Measurements from ENCODE around the gene TMEM243.
"Not testable (repeated sequence)": the region's sequence is repeated elsewhere in the genome, so short reads cannot be mapped to it uniquely, and the experiment has no call there.

Gene TMEM243

GRCh38 chr7:87213252-87213651 is 6.3 kb downstream of the TMEM243 start:
- no peak for TF ChIP-seq CTCF (IDR thresholded peaks at IDR 0.05; ENCODE audit: extremely low read depth, insufficient read depth, missing control alignments)
- DNase-seq (ENCODE audit: low spot score), result no peak
- in situ Hi-C loops (cut with MboI; ENCODE audit: low pct_unique_long_range_greater_than_20kb, low sequenced_read_pairs, unreplicated experiment), result no loop called here

GRCh38 chr7:87212498-87212897 is 7.0 kb downstream of the TMEM243 start:
- TF ChIP-seq CTCF (IDR thresholded peaks at IDR 0.05; ENCODE audit: extremely low read depth, insufficient read depth, missing control alignments), result no peak
- DNase-seq (ENCODE audit: low spot score), result no peak
- in situ Hi-C loops (cut with MboI; ENCODE audit: low pct_unique_long_range_greater_than_20kb, low sequenced_read_pairs, unreplicated experiment), result no loop called here

- DNase-seq (ENCODE audit: low spot score), result no peak
- no peak for TF ChIP-seq CTCF (IDR thresholded peaks at IDR 0.05; ENCODE audit: extremely low read depth, insufficient read depth, missing control alignments)
- in situ Hi-C loops (cut with MboI; ENCODE audit: low pct_unique_long_range_greater_than_20kb, low sequenced_read_pairs, unreplicated experiment), result no loop called here
Observed at GRCh38 chr7:87210506-87210905, 9.0 kb downstream of the TMEM243 start.

- no peak for TF ChIP-seq CTCF (IDR thresholded peaks at IDR 0.05; ENCODE audit: extremely low read depth, insufficient read depth, missing control alignments)
- in situ Hi-C loops (cut with MboI; ENCODE audit: low pct_unique_long_range_greater_than_20kb, low sequenced_read_pairs, unreplicated experiment), result no loop called here
Observed at GRCh38 chr7:87209295-87209924, 10.1 kb downstream of the TMEM243 start.

GRCh38 chr7:87206361-87206760 is 13.2 kb downstream of the TMEM243 start:
- DNase-seq (ENCODE audit: low spot score), result no peak
- in situ Hi-C loops (cut with MboI; ENCODE audit: low pct_unique_long_range_greater_than_20kb, low sequenced_read_pairs, unreplicated experiment), result no loop called here
- no peak for TF ChIP-seq CTCF (IDR thresholded peaks at IDR 0.05; ENCODE audit: extremely low read depth, insufficient read depth, missing control alignments)

More at GRCh38 chr7:87209295-87209924, 10.1 kb downstream of the TMEM243 start:
- no peak for DNase-seq (ENCODE audit: low spot score)

GRCh38 chr7:87205701-87206100 is 13.8 kb downstream of the TMEM243 start:
- DNase-seq (ENCODE audit: low spot score); in situ Hi-C loops (cut with MboI; ENCODE audit: low pct_unique_long_range_greater_than_20kb, low sequenced_read_pairs, unreplicated experiment): not testable (repeated sequence)

GRCh38 chr7:87204933-87205332 is 14.6 kb downstream of the TMEM243 start:
- in situ Hi-C loops (cut with MboI; ENCODE audit: low pct_unique_long_range_greater_than_20kb, low sequenced_read_pairs, unreplicated experiment), result no loop called here
- no peak for DNase-seq (ENCODE audit: low spot score)
- no peak for TF ChIP-seq CTCF (IDR thresholded peaks at IDR 0.05; ENCODE audit: extremely low read depth, insufficient read depth, missing control alignments)

GRCh38 chr7:87203929-87204328 is 15.6 kb downstream of the TMEM243 start:
- in situ Hi-C loops (cut with MboI; ENCODE audit: low pct_unique_long_range_greater_than_20kb, low sequenced_read_pairs, unreplicated experiment); DNase-seq (ENCODE audit: low spot score): not testable (repeated sequence)
